Testis (tissue), 2 donors: ENCODE measurements around the gene PPP6C.
"Not testable (repeated sequence)": the region's sequence is repeated elsewhere in the genome, so short reads cannot be mapped to it uniquely, and the experiment has no call there.

ENCODE experiments used
- POLR2A ChIP-seq: fragments of 450-650 bp; IDR thresholded peaks from one replicate; pipeline ENCODE4 v1.6.1; 2017; ENCODE audit warnings: antibody characterized with exemption, mild to moderate bottlenecking, moderate library complexity
- TF ChIP-seq, protein P1 (sequence below), 3 experiments: fragments of 450-650 bp in 2 of 3; fragments of 200-600 bp in 1 of 3; sonication (generic) in 1 of 3; IDR thresholded peaks; one replicate each; pipeline ENCODE4 v1.5.1; 2016 to 2019; ENCODE audit warnings: antibody characterized with exemption in 3 of 3, mild to moderate bottlenecking in 2 of 3, moderate library complexity in 1 of 3

- TF ChIP-seq, protein P1, sequence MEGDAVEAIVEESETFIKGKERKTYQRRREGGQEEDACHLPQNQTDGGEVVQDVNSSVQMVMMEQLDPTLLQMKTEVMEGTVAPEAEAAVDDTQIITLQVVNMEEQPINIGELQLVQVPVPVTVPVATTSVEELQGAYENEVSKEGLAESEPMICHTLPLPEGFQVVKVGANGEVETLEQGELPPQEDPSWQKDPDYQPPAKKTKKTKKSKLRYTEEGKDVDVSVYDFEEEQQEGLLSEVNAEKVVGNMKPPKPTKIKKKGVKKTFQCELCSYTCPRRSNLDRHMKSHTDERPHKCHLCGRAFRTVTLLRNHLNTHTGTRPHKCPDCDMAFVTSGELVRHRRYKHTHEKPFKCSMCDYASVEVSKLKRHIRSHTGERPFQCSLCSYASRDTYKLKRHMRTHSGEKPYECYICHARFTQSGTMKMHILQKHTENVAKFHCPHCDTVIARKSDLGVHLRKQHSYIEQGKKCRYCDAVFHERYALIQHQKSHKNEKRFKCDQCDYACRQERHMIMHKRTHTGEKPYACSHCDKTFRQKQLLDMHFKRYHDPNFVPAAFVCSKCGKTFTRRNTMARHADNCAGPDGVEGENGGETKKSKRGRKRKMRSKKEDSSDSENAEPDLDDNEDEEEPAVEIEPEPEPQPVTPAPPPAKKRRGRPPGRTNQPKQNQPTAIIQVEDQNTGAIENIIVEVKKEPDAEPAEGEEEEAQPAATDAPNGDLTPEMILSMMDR (IDR thresholded peaks at IDR 0.05): not testable (repeated sequence)
- TF ChIP-seq POLR2A: not testable (repeated sequence)
These were observed 81.1 kb downstream of the PPP6C start for GRCh38 chr9:125108541-125108940.
